Mononuclear cell (primary cell): Measurements from ENCODE around the gene ANKRD13C. TPM values are rescaled to one million over a fixed set of nuclear protein-coding genes. Genes with fewer than 3 reads are reported as not detected.
"Not testable (repeated sequence)": the region's sequence is repeated elsewhere in the genome, so short reads cannot be mapped to it uniquely, and the experiment has no call there.

Experiments
- H3K27me3 ChIP-seq: 2 replicates; pipeline ENCODE4 v1.6.0; 2011; ENCODE audit warnings: low read length, control low read depth; ENCODE audit not compliant: insufficient read depth
- H3K4me1 ChIP-seq: 2 replicates; pipeline ENCODE4 v1.5.1; 2011; ENCODE audit warnings: mild to moderate bottlenecking, low read length, control low read depth; ENCODE audit not compliant: insufficient read depth
- H3K4me3 ChIP-seq: 2 replicates; pipeline ENCODE4 v1.5.1; 2011; ENCODE audit warnings: mild to moderate bottlenecking, low read length, moderate library complexity
- H3K9me3 ChIP-seq: 2 replicates; pipeline ENCODE4 v1.5.1; 2011; ENCODE audit warnings: low read depth, mild to moderate bottlenecking, control low read depth, low read length
- total RNA-seq: library from RNA; depleted of rRNA; stranded (reverse); fragments of >200 nt; gene quantifications from one replicate; pipeline ENCODE4 v1.2.3, GENCODE V29; 2012

The ANKRD13C gene
- total RNA-seq, 1 donor: 43.7 TPM

- not testable (repeated sequence) for H3K9me3 ChIP-seq, H3K4me3 ChIP-seq, H3K4me1 ChIP-seq, H3K27me3 ChIP-seq
These were observed 17.1 kb upstream of the ANKRD13C start for GRCh38 chr1:70371586-70371985.

- not testable (repeated sequence) for H3K4me1 ChIP-seq, H3K9me3 ChIP-seq, H3K4me3 ChIP-seq, H3K27me3 ChIP-seq
These were observed 12.9 kb upstream of the ANKRD13C start for GRCh38 chr1:70367397-70367796.

- H3K27me3 ChIP-seq, H3K4me3 ChIP-seq, H3K4me1 ChIP-seq, H3K9me3 ChIP-seq: not testable (repeated sequence)
These were observed 12.5 kb upstream of the ANKRD13C start for GRCh38 chr1:70366997-70367396.

- not testable (repeated sequence) for H3K4me1 ChIP-seq, H3K27me3 ChIP-seq, H3K9me3 ChIP-seq, H3K4me3 ChIP-seq
These were observed 12.0 kb upstream of the ANKRD13C start for GRCh38 chr1:70366425-70366952.

GRCh38 chr1:70364439-70364838 is 9.9 kb upstream of the ANKRD13C start:
- no peaks in the 10 kb centered on the region for H3K9me3 ChIP-seq
- no peaks in the 10 kb centered on the region for H3K4me1 ChIP-seq
- no peaks in the 10 kb centered on the region for H3K27me3 ChIP-seq
- no peak overlapping the region for H3K4me3 ChIP-seq

GRCh38 chr1:70361727-70362398 is 7.3 kb upstream of the ANKRD13C start:
- Histone ChIP-seq H3K9me3 (no peaks in the 10 kb centered on the region), H3K4me1 (no peaks in the 10 kb centered on the region), H3K27me3 (no peaks in the 10 kb centered on the region), H3K4me3 (no peak overlapping the region)

- Histone ChIP-seq H3K9me3 (no peaks in the 10 kb centered on the region), H3K4me1 (peaks cover 5% of the 10 kb centered on the region), H3K4me3 (no peak overlapping the region), H3K27me3 (no peaks in the 10 kb centered on the region)
These were observed 5.8 kb upstream of the ANKRD13C start for GRCh38 chr1:70360321-70360720.

GRCh38 chr1:70358921-70359564 is 4.5 kb upstream of the ANKRD13C start:
- H3K27me3 ChIP-seq: no peaks in the 10 kb centered on the region
- no peaks in the 10 kb centered on the region for H3K9me3 ChIP-seq
- no peak overlapping the region for H3K4me3 ChIP-seq
- H3K4me1 ChIP-seq: peaks cover 11% of the 10 kb centered on the region

GRCh38 chr1:70355920-70356319 is 1.4 kb upstream of the ANKRD13C start:
- H3K9me3 ChIP-seq: no peaks in the 10 kb centered on the region
- H3K27me3 ChIP-seq: no peaks in the 10 kb centered on the region
- H3K4me1 ChIP-seq: peaks cover 20% of the 10 kb centered on the region
- no peak overlapping the region for H3K4me3 ChIP-seq

- Histone ChIP-seq H3K27me3 (no peaks in the 10 kb centered on the region), H3K9me3 (no peaks in the 10 kb centered on the region), H3K4me1 (peaks cover 23% of the 10 kb centered on the region), H3K4me3 (peak overlapping the region; percentile 97)
These were observed 537 bp upstream of the ANKRD13C start for GRCh38 chr1:70355111-70355407.

GRCh38 chr1:70353601-70354331 is 756 bp downstream of the ANKRD13C start:
- Histone ChIP-seq H3K9me3 (no peaks in the 10 kb centered on the region), H3K4me1 (peaks cover 23% of the 10 kb centered on the region), H3K4me3 (peak overlapping the region; percentile 97), H3K27me3 (no peaks in the 10 kb centered on the region)

GRCh38 chr1:70353044-70353443 is 1.5 kb downstream of the ANKRD13C start:
- H3K27me3 ChIP-seq: no peaks in the 10 kb centered on the region
- peak overlapping the region; percentile 97 for H3K4me3 ChIP-seq
- H3K4me1 ChIP-seq: peaks cover 23% of the 10 kb centered on the region
- no peaks in the 10 kb centered on the region for H3K9me3 ChIP-seq

- peaks cover 13% of the 10 kb centered on the region for H3K4me1 ChIP-seq
- H3K9me3 ChIP-seq, H3K4me3 ChIP-seq, H3K27me3 ChIP-seq: not testable (repeated sequence)
These were observed 4.7 kb downstream of the ANKRD13C start for GRCh38 chr1:70349799-70350198.

- H3K4me3 ChIP-seq: no peak overlapping the region
- no peaks in the 10 kb centered on the region for H3K27me3 ChIP-seq
- H3K9me3 ChIP-seq: no peaks in the 10 kb centered on the region
- H3K4me1 ChIP-seq: peaks cover 8% of the 10 kb centered on the region
These were observed 5.9 kb downstream of the ANKRD13C start for GRCh38 chr1:70348399-70349165.

- not testable (repeated sequence) for H3K9me3 ChIP-seq, H3K4me1 ChIP-seq, H3K27me3 ChIP-seq, H3K4me3 ChIP-seq
These were observed 14.9 kb downstream of the ANKRD13C start for GRCh38 chr1:70339644-70340043.
